HG03342 (cell line): Measurements from ENCODE around the gene VPS8.
A peak's percentile ranks its signal among the peaks of the same experiment; 100 is the strongest.

Source experiments
- ATAC-seq: cut with Tn5 transposase; IDR thresholded peaks from one replicate; pipeline ENCODE4 v1.9.1; 2021; ENCODE audit warnings: mild to moderate bottlenecking, moderate library complexity; ENCODE audit not compliant: unreplicated experiment

Gene VPS8

GRCh38 chr3:184811999-184812661 lies at the start of gene VPS8:
TSS of gene VPS8 (plus strand) at chr3:184812166. CDS start at chr3:184824633, 12,467 bp downstream.
- ATAC-seq: peak; percentile 92

- ATAC-seq: no peak
Observed at GRCh38 chr3:184764191-184764590, 47.8 kb upstream of the VPS8 start.

- no peak for ATAC-seq
Observed at GRCh38 chr3:184765047-184765729, 46.8 kb upstream of the VPS8 start.

GRCh38 chr3:184765730-184766074 lies 46.3 kb upstream of the VPS8 start:
- ATAC-seq: peak; percentile 77

- no peak for ATAC-seq
Observed at GRCh38 chr3:184766555-184767261, 45.3 kb upstream of the VPS8 start.

- no peak for ATAC-seq
Observed at GRCh38 chr3:184767377-184767776, 44.6 kb upstream of the VPS8 start.

GRCh38 chr3:184769382-184770170 lies 42.4 kb upstream of the VPS8 start:
- no peak for ATAC-seq

GRCh38 chr3:184770541-184770940 lies 41.4 kb upstream of the VPS8 start:
- no peak for ATAC-seq

- ATAC-seq: no peak
Observed at GRCh38 chr3:184771301-184772127, 40.5 kb upstream of the VPS8 start.

GRCh38 chr3:184772667-184773272 lies 39.2 kb upstream of the VPS8 start:
- no peak for ATAC-seq

GRCh38 chr3:184773283-184774186 lies 38.4 kb upstream of the VPS8 start:
- ATAC-seq: no peak

- ATAC-seq: no peak
Observed at GRCh38 chr3:184776916-184777315, 35.0 kb upstream of the VPS8 start.

GRCh38 chr3:184777566-184778356 lies 34.2 kb upstream of the VPS8 start:
- peak; percentile 77 for ATAC-seq

- no peak for ATAC-seq
Observed at GRCh38 chr3:184778426-184779332, 33.3 kb upstream of the VPS8 start.

- no peak for ATAC-seq
Observed at GRCh38 chr3:184780981-184781515, 30.9 kb upstream of the VPS8 start.

- ATAC-seq: no peak
Observed at GRCh38 chr3:184781801-184782200, 30.2 kb upstream of the VPS8 start.

GRCh38 chr3:184783319-184783718 lies 28.6 kb upstream of the VPS8 start:
- no peak for ATAC-seq
